ENCODE measurements around the gene EPM2A.
A peak's percentile ranks its signal among the peaks of the same experiment; 100 is the strongest.
"Not testable (repeated sequence)": the region's sequence is repeated elsewhere in the genome, so short reads cannot be mapped to it uniquely, and the experiment has no call there.

Gene EPM2A

DNA sequence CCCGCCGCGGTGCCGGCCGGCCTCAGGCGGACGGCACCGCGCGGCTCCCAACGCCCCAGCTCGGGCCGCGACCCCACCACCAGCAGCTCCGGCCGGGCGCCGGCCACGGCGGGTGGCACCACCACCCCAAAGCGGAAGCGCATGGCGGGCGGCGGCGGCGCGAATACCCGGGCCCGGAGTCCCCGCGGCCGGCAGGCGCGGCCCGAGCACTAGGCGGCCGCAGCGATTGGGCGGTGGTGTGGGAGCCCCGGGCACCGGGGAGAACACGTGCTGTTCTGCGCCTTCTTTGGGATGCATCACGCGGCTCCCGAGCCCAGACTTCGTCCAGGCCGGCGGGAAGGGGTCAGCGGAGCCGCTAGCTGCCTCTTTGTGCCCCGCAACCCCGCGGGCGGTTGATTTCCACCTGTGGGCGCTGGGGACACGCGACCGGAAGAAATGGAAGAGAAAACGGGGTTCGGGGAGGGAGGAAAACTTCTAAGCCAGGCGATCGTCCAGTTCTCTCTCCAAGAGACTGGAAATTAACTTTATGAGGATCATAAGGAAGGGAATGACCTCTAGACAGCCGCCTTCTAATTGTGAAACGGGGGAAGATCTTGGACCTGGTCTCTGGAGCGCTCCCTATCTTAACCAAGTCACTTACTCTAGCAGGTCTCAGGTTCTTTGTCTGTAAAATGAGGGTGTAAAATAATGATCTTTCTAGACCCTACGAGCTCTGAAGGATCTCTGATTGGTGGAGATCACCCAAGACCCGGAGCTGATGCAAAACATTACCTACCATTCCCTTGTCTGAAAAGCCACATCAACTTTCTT lies at the start of gene EPM2A:
EPM2A (minus strand) TSS at position 165 of the 810 bp plus-strand sequence; CDS start at position 143, 22 bp downstream.
- DNase-seq = peak; percentile 66

DNA sequence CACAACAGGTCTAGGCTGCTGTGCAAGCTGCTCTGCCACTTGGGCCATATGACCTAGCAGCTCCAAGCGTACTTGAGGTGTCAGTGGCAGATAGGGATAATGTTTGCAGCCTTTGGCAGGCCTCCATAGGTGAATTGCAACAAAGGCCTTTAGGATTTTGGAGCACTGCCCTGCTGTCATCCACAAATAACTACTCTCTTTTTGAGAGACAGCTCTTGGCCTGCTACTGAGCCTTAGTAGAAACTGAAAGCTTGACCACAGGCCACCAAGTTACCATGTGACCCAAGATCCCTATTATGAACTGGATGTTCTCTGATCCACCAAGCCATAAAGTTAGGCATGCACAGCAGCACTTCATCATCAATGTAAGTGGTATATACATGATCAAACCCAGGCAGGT lies 49.4 kb upstream of the EPM2A start:
- DNase-seq = no peak

DNA sequence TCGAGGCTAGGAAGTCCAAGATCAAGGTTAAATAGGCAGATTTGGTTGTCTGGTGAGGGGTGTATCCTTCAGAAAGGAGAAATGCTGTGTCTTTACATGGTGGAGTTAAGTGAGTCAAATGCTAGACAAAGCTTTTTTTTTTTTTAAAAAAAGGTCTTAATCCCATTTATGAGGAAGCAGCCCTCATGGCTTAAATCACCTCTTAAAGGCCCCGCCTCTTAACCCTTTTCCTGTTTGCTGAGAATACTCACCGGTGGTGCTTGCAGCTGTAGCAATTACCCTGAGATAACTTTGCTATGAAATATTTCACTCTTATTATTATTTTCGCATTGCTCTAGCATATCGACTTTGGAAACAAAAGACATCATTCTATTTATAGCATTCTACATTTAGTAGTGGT lies 48.5 kb upstream of the EPM2A start:
- DNase-seq = no peak

DNA sequence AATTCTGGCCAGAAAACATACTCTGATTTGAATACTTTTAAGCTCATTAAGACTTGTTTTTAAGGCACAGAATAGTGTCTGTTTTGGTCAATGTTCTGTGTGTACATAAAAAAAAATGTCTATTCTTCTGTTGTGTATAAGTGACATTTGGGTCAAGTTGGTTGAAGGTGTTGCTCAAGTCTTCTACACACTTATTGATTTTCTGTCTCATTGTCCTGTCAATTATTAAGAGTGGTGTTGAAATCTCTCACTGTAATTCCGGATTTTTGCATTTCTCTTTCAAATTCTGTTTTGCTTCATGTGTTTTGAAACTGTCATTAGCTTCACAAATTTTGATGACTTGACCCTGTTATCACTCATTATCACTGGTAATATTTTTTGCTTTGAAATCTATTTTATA lies 37.5 kb upstream of the EPM2A start:
- DNase-seq = no peak

DNA sequence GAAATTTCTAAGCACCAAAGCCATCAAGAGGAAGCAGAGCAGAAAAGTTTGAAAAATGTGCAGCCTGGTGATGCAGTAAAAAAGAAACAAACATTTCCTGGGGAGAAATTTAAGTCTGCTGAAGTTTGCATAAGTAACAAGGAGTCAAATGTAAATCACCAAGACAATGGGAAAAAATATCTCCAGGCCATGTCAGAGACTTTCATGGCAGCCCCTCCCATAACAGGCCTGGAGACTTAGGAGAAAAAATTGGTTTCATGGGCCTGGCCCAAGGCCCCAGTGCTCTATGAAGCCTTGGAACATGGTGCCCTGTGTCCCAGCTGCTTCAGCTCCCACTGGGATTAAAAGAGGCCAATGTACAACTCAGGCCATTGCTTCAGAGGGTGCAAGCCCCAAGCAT lies 30.1 kb upstream of the EPM2A start:
- no peak for DNase-seq

DNA sequence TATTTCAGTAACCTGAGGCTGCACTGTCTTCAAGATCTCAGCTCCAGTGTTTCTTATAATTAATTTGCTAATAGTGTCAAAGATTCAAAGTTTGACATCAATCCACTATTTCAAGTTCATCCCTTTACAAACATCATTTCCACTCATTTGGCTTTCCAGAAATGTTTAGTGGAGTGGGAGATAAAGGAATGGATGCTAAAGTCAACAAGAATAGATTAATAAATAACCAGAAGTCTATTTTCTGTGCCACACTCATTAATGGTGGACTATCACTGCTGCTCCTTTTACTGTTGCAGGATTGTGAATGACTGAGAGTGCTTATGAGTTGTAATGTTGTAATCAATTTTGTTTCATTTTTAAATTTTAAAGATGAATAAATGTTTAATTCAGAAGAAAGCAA lies 28.4 kb upstream of the EPM2A start:
- DNase-seq = no peak

DNA sequence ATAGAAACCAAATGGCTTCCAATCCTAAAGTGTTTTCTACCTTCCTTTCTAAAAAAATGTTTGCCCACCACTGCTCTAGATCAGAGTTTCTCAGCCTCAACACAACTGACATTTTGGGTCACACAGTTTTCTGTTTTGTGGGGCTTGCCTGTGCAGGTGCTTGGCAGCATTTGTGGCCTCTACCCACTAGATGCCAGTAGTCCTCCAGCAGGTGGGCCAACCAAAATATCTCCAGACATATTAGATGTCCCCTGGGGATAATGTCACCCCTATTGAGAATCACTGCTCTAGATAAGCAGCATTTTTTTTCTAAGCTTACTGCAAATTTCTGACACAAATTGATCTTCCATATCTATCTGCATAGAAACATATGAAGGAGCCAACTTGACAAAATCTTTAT lies 26.3 kb upstream of the EPM2A start:
- DNase-seq = no peak

DNA sequence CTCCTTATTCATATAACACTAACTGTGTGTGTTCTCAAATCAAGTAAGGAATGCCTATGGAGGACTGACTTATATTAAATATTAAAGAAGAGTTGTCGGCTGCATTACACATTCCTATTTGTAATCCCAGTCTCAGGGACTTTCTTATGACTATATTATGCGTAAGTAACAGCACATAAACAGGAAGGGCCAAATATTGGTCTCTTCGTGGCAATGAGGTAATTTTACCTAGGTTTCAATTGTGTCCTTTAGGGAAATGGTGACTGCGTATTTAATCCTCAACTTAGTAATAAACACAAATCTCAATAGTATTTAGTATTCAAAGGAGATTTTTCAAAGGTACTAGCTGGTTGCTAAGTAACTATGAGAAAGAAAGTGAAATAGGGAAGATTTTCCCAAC lies 22.8 kb upstream of the EPM2A start:
- no peak for DNase-seq

DNA sequence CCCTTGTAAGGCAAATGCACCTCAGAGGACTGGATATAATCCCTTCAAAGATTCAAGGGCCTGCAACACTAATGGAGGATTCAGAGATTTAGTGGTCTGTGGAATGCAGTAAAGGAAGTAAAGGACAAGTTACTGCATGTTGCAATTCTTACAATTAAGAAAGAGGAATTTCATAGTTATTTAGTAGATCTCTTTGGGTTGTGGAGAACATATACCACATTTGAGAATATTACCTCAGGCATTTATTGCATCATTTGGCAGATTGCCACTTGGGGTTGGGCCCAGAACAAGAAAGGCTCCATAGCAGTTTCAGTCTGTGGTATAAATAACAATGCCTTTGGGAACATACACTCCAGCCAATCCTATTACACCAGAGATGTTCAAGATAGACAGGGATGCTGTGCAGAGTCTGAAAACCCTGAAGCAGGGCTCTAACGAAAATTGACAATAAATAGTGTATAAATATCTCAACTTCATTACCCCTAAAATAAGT lies 20.9 kb upstream of the EPM2A start:
- DNase-seq = no peak

DNA sequence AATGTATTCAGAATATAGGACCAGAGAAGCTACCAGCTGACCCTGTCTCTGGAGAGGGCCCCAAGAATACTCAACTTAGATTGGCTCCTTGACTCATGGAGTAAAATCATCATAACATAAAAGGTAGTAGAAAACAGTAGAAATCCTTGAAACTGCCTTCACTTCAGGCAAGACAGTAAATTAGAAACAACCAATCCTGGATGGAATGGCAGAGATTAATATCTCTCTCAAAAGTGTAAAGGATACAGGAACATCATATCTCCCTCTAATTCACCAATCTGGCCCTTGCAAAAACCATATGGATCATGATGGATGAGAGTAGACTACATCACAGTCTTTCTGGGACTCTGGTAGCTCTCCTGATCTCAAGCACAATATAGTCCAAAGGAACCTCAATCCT lies 20.4 kb upstream of the EPM2A start:
- DNase-seq = no peak

DNA sequence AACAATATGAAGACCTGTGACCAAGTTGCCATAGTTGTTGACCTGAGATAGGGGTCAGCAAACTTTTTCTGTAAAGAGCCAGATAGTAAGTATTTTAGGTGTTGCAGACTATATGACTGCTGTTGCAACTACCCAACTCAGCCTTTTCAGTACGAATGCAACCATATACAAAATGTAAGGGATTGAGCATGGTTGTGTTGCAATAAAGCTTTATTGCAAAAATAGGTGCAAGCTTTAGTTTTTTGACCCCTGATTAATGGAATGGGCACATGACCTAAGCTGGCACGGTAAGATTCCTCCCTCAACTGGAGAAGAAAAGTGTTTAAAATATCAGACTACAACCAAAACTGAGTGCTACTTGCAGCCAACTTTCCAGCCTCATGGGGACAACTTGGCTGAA lies 17.3 kb upstream of the EPM2A start:
- no peak for DNase-seq

DNA sequence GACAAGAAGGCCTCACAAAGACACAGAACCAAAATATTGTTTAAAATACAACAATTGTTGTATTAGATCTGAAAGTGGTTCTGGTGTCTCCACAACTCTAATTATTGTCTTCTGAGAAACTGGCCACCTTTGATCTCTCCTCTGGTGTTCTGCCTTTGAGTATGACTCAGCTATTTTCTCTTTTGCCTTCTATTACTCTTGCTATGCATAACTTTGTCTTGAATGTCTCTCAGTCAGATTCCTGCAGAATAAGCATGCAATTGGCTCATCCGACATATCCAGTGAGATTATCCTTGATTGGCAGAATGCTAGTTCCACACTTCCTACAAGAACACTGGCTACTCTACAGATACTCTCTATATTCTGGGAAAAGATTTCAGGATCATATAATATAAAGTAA lies 14.3 kb upstream of the EPM2A start:
- no peak for DNase-seq

DNA sequence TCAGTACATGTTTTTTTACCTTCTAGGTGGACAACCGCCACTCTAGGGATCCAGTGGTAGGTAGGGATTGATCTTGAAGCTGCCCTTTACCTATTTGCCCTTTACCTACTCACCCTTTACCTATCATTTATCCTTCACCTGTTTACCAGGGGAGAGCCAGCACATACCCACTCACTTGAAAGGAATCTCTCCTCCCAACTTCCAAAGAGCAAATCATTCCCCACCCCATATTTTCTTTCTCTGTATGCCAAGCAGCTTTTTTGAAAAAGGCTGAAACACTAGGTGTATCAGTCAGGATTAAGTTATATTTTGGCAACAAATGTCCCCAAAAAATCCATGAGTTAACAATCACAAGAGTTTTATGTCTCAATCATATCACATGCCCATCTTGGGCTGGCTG lies 10.5 kb upstream of the EPM2A start:
- no peak for DNase-seq

DNA sequence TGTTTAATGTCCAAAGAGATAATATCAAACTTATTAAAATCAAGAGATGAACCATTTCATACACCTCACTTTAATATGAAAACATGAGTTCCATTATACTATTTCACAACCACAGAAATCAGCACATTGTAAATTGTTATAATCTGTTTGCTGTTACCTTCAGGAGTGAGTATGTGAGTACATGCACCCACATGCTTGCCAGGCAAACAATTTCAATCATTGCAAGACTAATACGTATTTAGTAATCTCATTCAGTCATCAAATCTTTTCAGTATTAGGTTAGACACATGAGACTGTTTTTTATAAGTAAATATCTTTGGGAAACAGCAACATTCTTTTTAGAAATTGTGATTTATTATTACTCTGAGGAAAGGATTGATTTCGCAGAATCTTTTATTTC lies 9.3 kb upstream of the EPM2A start:
- DNase-seq = no peak

DNA sequence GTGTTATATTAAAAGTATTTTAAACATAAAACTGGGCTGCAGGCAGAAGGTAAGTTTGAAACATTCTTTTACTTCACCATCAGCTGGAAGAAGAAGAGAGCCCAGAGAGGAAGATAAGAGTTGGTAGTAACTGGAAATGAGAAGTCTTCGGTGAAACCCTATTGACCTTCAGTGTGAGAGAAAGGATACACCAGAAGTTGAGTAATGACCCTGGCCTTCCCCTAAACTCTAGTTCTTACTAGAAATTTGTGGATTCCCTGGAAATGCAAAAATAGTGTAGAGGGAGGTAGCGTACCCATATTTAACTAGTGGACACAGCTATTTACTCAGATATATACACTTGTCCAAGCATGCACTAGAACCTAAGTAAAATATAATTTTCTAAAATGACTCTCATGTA lies 8.0 kb upstream of the EPM2A start:
- no peak for DNase-seq

DNA sequence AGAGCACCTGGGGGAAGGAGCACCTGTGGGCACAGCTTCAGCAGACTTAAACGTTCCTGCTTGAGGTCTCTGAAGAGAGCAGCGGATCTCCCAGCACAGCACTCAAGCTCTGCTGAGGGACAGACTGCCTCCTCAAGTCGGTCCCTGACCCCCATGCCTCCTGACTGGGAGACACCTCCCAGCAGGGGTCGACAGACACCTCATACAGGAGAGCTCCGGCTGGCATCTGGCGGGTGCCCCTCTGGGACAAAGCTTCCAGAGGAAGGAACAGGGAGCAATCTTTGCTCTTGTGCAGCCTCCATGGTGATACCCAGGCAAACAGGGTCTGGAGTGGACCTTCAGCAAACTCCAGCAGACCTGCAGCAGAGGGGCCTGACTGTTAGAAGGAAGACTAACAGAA lies 7.2 kb upstream of the EPM2A start:
- not testable (repeated sequence) for DNase-seq

DNA sequence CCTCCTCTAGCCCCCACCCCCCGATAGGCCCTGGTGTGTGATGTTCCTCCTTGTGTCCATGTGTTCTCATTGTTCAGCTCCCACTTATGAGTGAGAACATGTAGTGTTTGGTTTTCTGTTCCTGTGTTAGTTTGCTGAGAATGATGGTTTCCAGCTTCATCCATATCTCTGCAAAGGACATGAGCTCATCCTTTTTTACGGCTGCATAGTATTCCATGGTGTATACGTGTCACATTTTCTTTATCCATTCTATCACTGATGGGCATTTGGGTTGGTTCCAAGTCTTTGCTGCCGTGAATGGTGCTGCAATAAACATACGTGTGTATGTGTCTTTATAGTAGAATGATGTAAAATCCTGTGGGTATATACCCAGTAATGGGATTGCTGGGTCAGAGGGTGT lies 4.4 kb upstream of the EPM2A start:
- not testable (repeated sequence) for DNase-seq

DNA sequence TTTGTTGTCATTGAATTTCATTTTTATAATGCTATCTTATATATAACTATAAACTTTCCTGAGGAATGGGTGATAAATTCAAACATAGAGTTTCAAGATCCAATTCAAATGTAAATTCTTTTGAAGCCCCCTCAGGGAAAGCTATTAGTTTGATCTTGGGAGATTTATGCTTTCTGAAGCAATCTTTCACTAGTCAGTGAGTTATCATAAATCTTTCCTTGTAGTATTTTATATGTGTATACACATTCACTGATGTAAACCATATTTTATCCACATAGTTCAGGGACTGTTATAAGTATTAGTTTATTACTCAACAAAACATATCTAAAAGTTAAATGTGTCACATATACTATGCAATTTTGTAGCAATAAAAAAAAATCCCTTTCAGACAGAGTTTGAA lies 2.9 kb upstream of the EPM2A start:
- no peak for DNase-seq

DNA sequence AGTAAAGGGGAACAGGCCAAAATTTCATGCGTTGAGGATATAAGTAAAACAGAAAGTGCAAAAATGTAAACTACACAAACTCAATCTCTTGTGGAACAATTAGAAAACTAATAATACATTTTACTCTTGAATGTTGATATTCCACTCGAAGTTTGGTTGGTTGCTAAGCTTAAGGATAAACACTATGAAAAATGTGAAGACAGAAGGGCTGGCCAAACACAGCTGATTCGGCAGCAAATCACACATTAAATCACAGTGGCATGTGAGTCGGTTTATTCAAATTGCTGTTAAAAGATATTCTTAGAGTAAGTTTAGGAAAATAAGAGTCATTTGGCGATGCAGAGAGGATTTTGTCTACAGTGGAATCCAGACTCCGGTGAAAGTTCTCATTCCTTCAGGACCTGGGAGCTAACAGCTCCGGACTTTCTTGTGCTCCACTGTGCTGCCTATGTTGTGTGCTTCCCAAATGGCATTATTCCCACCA lies 1.4 kb upstream of the EPM2A start:
- DNase-seq = no peak

DNA sequence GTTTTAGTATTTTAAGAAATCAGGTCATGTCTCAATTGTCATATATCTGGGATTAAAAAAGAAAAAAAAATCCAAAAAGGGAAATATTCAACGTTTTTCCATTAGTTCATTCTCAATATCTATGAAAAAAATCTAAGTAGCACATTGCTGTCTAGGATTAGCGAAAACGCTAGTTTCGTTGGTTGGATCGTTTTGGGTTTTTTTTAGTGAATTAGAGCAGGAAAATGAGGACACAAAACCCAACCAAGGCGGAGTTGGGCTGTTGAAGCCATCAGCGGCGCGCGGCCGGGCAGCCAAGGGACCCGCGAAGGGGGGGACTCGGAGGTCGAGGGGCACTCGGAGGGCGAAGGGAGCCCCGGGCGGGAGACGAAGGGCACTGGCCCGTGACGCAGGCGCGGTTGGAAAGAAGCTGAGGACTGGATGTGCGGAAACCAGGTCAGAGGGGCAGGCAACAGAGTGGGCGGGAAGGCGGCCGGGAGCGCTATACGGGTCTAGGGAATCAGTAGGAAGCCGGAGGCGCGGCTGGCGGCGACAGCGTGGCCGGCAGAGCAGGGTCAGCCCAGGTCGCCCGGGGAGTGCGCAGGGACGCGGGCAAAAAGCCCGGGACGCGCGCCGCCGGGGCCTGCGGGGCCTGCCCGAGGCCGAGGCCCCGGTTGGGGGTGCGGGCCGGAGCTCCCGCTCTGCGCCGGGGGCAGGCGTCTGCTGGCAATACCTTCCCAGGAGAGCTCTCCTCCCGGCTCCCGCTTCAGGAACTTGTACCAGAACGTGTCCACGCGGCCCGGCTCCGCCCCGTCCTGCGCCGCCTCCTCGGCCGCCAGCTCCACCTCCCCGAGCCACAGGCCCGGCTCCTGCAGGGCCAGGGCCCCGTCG lies 599 bp downstream of the EPM2A start:
- DNase-seq = peak; percentile 79

DNA sequence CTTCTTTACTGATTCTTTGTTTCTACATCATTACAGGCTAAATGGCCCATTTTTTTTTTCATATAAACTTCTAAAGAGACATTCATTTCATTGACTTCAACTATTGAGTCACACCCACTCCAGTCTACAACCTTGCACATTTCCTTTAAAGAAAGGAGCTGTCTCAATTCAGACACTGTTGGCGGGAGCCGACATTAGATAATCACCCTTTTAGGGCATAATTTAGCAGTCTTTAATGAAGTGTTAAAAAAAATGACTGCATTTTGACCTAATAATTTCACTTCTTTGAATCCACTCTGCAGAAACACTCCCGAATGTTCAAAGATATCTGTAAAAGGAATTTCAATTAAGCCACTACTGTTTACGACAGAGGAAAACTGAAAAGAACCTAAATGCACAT lies 1.5 kb downstream of the EPM2A start:
- DNase-seq = no peak

DNA sequence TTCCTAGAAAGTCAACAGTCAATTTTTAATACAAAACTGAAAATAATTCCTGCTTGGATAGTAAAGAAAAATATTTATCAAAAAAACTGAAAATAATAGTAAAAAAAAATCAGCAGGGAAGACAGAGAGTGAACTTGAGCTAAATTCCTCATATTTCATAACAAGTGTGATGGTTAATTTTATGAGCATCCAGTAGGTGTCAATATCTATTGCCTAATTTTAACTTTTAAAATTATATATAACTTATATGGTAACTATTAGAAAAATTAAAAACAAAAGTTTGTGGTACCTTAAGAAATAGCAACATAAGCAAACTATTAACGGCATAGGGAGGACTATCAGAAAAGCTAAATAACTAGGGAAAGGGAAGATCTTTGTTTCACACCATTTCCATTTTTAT lies 2.1 kb downstream of the EPM2A start:
- DNase-seq = no peak

DNA sequence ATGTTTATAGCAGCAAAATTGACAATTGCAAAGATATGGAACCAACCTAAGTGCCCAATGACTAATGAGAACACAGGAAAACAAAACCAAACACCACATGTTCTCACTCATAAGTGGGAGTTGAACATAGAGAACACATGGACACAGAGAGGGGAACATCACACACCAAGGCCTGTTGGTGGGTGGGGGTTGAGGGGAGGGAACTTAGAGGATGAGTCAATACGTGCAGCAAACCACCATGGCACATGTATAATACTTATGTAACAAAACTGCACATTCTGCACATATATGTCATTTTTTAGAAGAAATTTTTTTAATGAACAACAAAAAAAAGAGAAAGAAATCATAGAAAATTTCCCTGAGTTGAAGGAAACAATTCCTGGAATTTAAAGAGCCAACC lies 3.9 kb downstream of the EPM2A start:
- DNase-seq = peak; percentile 19

DNA sequence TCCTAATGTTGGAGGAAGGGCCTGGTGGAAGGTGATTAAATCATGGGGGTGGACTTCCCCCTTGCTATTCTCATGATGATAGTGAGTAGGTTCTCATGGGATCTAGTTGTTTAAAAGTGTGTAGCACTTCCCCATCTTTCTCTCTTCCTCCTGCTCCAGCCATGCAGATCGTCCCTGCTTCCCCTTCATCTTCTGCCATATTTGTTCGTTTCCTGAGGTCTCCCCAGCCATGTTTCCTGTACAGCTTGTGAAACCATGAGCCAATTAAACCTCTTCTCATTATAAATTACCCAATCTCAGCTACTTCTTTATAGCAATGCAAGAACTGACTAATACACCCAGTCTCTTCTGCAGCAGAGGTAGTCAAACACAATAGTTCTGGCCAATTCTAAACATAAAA lies 5.4 kb downstream of the EPM2A start:
- DNase-seq = no peak

Data from activated CD8-positive, alpha-beta memory T cell treated with anti-CD3 and anti-CD28 coated beads, Interleukin-2, amount 50 U/mL, for 4 hours (primary cell).